OCI-LY3 (cell line): Measurements from ENCODE around the gene SOX14.

Experiments used
- H2AFZ ChIP-seq: fragments of 200-600, 300-600 bp; shearing (Covaris generic); 2 replicates; pipeline ENCODE4 v1.6.0; 2014; ENCODE audit warnings: antibody characterized with exemption, low read depth, low read length
- H3K27ac ChIP-seq: fragments of 200-600, 300-600 bp; sonication (generic); 2 replicates; pipeline ENCODE4 v1.5.1; 2014; ENCODE audit warnings: mild to moderate bottlenecking, low read length, moderate library complexity, mixed read lengths
- H3K27me3 ChIP-seq: fragments of 200-600, 300-600 bp; sonication (generic); 2 replicates; pipeline ENCODE4 v1.6.1; 2014; ENCODE audit warnings: low read depth, low read length, mixed read lengths
- H3K36me3 ChIP-seq: fragments of 200-600, 300-600 bp; sonication (generic); replicated peaks from 2 replicates; pipeline ENCODE3; 2014; ENCODE audit warnings: low read depth, low read length, mixed read lengths
- H3K4me1 ChIP-seq: fragments of 300-600, 200-600 bp; sonication (generic); 2 replicates; pipeline ENCODE4 v1.6.1; 2014; ENCODE audit warnings: low read length, mixed read lengths
- H3K4me2 ChIP-seq: fragments of 200-600, 300-600 bp; sonication (generic); 2 replicates; pipeline ENCODE4 v1.6.1; 2014; ENCODE audit warnings: low read length, mixed read lengths
- H3K4me3 ChIP-seq: fragments of 300-600, 200-600 bp; sonication (generic); 2 replicates; pipeline ENCODE4 v1.5.1; 2014; ENCODE audit warnings: antibody characterized with exemption, mild to moderate bottlenecking, low read length, moderate library complexity
- H3K79me2 ChIP-seq: fragments of 300-600, 200-600 bp; shearing (Covaris generic); 2 replicates; pipeline ENCODE4 v1.6.1; 2014; ENCODE audit warnings: mild to moderate bottlenecking, low read length, mixed read lengths
- H3K9ac ChIP-seq: fragments of 300-600, 200-600 bp; shearing (Covaris generic); 2 replicates; pipeline ENCODE4 v1.6.0; 2014; ENCODE audit warnings: mild to moderate bottlenecking, low read length, moderate library complexity
- H3K9me3 ChIP-seq: fragments of 200-600, 300-600 bp; shearing (Covaris generic); 2 replicates; pipeline ENCODE4 v1.6.1; 2014; ENCODE audit warnings: low read length, mixed read lengths; ENCODE audit not compliant: insufficient read depth
- H4K20me1 ChIP-seq: fragments of 200-600, 300-600 bp; sonication (generic); 2 replicates; pipeline ENCODE4 v1.6.1; 2016; ENCODE audit warnings: low read length, mixed read lengths; ENCODE audit not compliant: insufficient read depth
- CTCF ChIP-seq: fragments of 200-600, 300-600 bp; sonication (generic); IDR thresholded peaks from 2 replicates; pipeline ENCODE4 v1.5.1; 2014; ENCODE audit warnings: antibody characterized with exemption, low read length, low read depth
- EZH2phosphoT487 ChIP-seq: fragments of 200-600 bp; shearing (Covaris generic); IDR thresholded peaks from 2 replicates; pipeline ENCODE4 v1.6.1; 2018; ENCODE audit warnings: antibody characterized with exemption, mixed run types, low read depth

Gene SOX14

GRCh38 chr3:137768361-137769321 lies 4.5 kb downstream of the SOX14 start:
- H2AFZ ChIP-seq = no peak overlapping the region
- no peak overlapping the region for H3K9ac ChIP-seq
- H3K27me3 ChIP-seq = no peaks in the 10 kb centered on the region
- no peaks in the 10 kb centered on the region for H3K9me3 ChIP-seq
- no peak overlapping the region for H3K4me3 ChIP-seq
- no peak overlapping the region for H3K4me2 ChIP-seq
- no peak for TF ChIP-seq CTCF
- no peak for TF ChIP-seq EZH2phosphoT487
- no peaks in the 10 kb centered on the region for H3K36me3 ChIP-seq
- H4K20me1 ChIP-seq = no peaks in the 10 kb centered on the region
- no peak overlapping the region for H3K27ac ChIP-seq
- H3K79me2 ChIP-seq = no peaks in the 10 kb centered on the region
- no peaks in the 10 kb centered on the region for H3K4me1 ChIP-seq

DNA sequence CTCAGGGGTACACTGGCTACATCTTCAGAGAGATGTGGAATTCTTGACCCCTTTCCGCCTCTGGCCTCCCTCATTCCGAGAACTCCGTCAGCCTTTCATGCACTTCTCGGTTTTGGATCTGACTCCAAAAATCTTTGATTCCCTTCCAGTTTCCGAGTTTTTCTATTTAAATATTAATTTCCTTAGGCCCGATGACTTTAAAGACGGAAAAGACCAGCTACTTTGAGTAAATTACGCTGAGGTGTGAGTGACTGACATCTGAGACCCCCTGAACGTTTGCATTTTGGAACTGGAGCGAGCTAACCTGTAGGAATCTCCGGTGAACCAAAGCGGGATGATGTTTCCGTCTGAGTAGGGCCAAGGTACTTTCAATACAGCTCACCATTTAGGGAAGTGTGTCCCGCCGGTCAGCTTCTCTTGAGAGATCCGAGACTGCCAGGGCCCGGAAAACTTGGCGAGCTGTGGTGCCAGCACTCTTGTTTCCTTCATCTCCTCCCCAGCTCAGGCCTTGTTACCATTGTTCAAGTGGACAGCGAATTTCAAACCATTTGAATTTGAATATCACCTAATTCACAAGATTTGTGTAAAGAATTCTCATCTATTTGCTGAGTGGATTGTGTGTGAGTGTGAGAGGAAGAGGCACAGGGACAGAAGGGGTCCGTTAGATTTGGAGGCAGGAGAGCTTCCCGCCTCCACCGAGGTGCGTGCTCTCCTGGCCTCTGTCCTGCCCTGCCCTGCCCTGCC lies 5.4 kb downstream of the SOX14 start:
- no peaks in the 10 kb centered on the region for H3K27me3 ChIP-seq
- no peaks in the 10 kb centered on the region for H3K36me3 ChIP-seq
- no peak overlapping the region for H2AFZ ChIP-seq
- H3K27ac ChIP-seq = no peak overlapping the region
- no peak overlapping the region for H3K4me2 ChIP-seq
- no peaks in the 10 kb centered on the region for H3K79me2 ChIP-seq
- TF ChIP-seq EZH2phosphoT487 (no peak), CTCF (no peak)
- H3K4me3 ChIP-seq = no peak overlapping the region
- H4K20me1 ChIP-seq = no peaks in the 10 kb centered on the region
- H3K9me3 ChIP-seq = no peaks in the 10 kb centered on the region
- H3K9ac ChIP-seq = no peak overlapping the region
- no peaks in the 10 kb centered on the region for H3K4me1 ChIP-seq

GRCh38 chr3:137770066-137770834 lies 6.1 kb downstream of the SOX14 start:
- H3K4me2 ChIP-seq = no peak overlapping the region
- H4K20me1 ChIP-seq = no peaks in the 10 kb centered on the region
- H3K79me2 ChIP-seq = no peaks in the 10 kb centered on the region
- no peak overlapping the region for H3K9ac ChIP-seq
- H3K36me3 ChIP-seq = no peaks in the 10 kb centered on the region
- no peaks in the 10 kb centered on the region for H3K9me3 ChIP-seq
- no peaks in the 10 kb centered on the region for H3K27me3 ChIP-seq
- H3K27ac ChIP-seq = no peak overlapping the region
- H2AFZ ChIP-seq = no peak overlapping the region
- H3K4me1 ChIP-seq = no peaks in the 10 kb centered on the region
- no peak overlapping the region for H3K4me3 ChIP-seq
- TF ChIP-seq CTCF (no peak), EZH2phosphoT487 (no peak)
